ENCODE measurements around the gene KRT81. TPM values are rescaled to one million over a fixed set of nuclear protein-coding genes. Genes with fewer than 3 reads are reported as not detected.
A peak's percentile ranks its signal among the peaks of the same experiment; 100 is the strongest.

Gene KRT81
- total RNA-seq, 4 donors from 2014 or later: not detected

DNA sequence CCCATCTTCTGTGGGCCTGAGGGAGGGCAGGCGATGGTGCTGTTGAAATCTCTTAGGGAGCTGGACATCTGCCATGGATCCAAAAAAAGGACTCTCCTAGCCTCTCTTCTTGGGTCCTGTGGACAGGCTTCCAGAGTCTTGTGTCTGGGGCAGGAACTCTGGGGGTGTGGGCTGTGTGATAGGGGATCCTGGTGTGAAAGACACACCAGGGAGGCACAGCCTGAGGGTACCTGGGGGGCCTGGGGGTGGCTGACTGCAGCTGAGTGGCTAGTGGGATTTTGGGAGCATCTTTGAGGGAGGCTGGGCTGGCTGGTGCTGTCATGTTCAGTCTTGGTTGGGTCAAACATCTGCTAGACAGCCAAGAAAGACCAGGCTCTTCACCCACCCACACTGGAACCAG is 31.7 kb upstream of the KRT81 start:
- no peak overlapping the region for H3K27ac ChIP-seq
- no peak overlapping the region for H3K4me3 ChIP-seq
- H3K9me3 ChIP-seq: no peaks in the 10 kb centered on the region
- H3K4me1 ChIP-seq: no peaks in the 10 kb centered on the region
- peaks cover 0 to 22% (median 11%) of the 10 kb centered on the region in 3 donors for H3K27me3 ChIP-seq
- in situ Hi-C loops (cut with MboI; ENCODE audit: low sequenced_read_pairs in 4 of 4) (no loop called here), intact Hi-C loops (cut with DNase I; ENCODE audit: low total_unique reads) (no loop called here)
- DNase-seq: peak in 1 of 2 donors; percentile 4
- no peak for ATAC-seq
- TF ChIP-seq POLR2A (IDR thresholded peaks at IDR 0.05): no peak
- TF ChIP-seq, protein P1, sequence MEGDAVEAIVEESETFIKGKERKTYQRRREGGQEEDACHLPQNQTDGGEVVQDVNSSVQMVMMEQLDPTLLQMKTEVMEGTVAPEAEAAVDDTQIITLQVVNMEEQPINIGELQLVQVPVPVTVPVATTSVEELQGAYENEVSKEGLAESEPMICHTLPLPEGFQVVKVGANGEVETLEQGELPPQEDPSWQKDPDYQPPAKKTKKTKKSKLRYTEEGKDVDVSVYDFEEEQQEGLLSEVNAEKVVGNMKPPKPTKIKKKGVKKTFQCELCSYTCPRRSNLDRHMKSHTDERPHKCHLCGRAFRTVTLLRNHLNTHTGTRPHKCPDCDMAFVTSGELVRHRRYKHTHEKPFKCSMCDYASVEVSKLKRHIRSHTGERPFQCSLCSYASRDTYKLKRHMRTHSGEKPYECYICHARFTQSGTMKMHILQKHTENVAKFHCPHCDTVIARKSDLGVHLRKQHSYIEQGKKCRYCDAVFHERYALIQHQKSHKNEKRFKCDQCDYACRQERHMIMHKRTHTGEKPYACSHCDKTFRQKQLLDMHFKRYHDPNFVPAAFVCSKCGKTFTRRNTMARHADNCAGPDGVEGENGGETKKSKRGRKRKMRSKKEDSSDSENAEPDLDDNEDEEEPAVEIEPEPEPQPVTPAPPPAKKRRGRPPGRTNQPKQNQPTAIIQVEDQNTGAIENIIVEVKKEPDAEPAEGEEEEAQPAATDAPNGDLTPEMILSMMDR (IDR thresholded peaks at IDR 0.05 in 4 of 5, conservative IDR thresholded peaks at IDR 0.05 in 1 of 5): no peak
- H3K36me3 ChIP-seq: no peaks in the 10 kb centered on the region

DNA sequence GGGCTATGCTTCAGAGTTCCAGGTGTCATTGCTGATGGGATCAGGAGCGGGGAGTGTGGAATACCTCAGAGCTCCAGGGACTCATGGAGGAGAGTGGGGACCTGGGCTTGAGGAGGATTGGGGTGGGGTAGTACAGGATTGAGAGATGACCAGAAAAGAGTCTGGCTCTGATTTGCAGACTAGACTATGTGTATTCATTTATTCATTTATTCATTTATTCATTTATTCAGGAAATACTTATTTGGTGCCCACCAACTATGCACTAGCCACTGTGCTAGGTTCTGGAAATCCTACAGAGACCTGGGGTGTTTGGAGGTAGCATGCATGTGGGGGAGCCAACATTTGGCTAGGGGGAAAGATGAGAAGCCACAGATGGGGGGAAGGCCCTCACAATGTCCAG is 30.7 kb upstream of the KRT81 start:
- ATAC-seq (no peak), DNase-seq (peak in 1 of 2 donors; percentile 0)
- no peak overlapping the region for H3K27ac ChIP-seq
- no peaks in the 10 kb centered on the region for H3K4me1 ChIP-seq
- intact Hi-C loops (cut with DNase I; ENCODE audit: low total_unique reads): no loop called here
- H3K27me3 ChIP-seq: peaks cover 0 to 22% (median 11%) of the 10 kb centered on the region in 3 donors
- TF ChIP-seq, protein P1 (IDR thresholded peaks at IDR 0.05 in 4 of 5, conservative IDR thresholded peaks at IDR 0.05 in 1 of 5): no peak
- no peak for TF ChIP-seq POLR2A (IDR thresholded peaks at IDR 0.05)
- in situ Hi-C loops (cut with MboI; ENCODE audit: low sequenced_read_pairs in 4 of 4): no loop called here
- no peak overlapping the region for H3K4me3 ChIP-seq
- H3K9me3 ChIP-seq: no peaks in the 10 kb centered on the region
- no peaks in the 10 kb centered on the region for H3K36me3 ChIP-seq

DNA sequence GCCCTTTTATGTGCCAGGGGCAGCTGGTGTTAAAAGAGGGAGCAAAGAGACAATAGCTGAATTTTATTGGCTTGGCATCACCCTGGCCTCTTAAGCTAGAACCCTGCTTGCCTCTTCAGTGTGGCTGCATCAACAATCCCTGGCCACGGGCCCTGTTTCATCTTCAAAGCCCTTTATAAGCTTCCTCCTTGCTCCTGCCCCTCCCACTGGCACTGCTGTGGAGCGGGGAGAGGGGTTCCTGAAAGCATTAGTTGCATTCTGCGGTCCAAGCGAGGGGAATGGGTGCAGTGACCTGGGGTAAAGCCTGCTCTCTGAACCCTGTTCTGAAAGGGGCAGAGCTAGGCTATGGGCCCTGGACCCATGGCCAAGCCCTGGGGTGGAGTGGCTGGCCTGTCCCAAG is 30.1 kb upstream of the KRT81 start:
- no peaks in the 10 kb centered on the region for H3K9me3 ChIP-seq
- peaks cover 0 to 22% (median 11%) of the 10 kb centered on the region in 3 donors for H3K27me3 ChIP-seq
- ATAC-seq (no peak), DNase-seq (no peak)
- intact Hi-C loops (cut with DNase I; ENCODE audit: low total_unique reads) (no loop called here), in situ Hi-C loops (cut with MboI; ENCODE audit: low sequenced_read_pairs in 4 of 4) (no loop called here)
- no peaks in the 10 kb centered on the region for H3K4me1 ChIP-seq
- TF ChIP-seq, protein P1 (IDR thresholded peaks at IDR 0.05 in 4 of 5, conservative IDR thresholded peaks at IDR 0.05 in 1 of 5): no peak
- TF ChIP-seq POLR2A (IDR thresholded peaks at IDR 0.05): no peak
- H3K36me3 ChIP-seq: no peaks in the 10 kb centered on the region
- H3K4me3 ChIP-seq: no peak overlapping the region
- H3K27ac ChIP-seq: no peak overlapping the region

DNA sequence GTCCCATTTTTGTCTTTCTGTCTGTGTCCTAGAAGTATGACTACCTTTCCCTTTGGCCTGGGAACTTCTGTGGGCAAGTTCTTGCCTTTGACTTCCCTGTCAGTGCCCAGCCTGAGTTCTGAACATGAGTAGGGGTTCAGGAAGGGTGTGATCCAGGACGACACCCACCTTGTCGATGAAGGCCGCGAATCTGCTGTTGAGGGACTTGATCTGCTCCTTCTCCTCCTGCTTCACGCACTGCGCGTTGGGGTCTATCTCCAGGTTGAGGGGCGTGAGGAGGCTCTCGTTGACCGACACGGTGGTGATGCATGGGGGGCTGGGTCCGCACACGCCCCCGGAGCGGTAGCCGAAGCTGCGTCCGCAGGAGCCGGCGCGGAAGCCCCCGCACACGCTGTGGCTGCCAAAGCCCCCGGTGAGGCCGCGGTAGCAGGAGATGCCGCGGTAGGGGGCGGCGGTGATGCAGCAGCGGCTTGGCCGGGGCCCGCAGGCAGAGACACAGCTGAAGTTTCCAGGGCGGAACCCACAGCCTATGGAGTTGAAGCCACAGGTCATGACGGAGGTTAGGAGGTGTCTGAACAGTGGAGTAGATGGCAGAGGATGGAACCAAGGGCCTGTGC is 29.6 kb upstream of the KRT81 start, which contains the start of gene KRT83:
KRT83 (minus strand) TSS at position 615 of the 617 bp plus-strand sequence; CDS start at position 552, 63 bp downstream.
- TF ChIP-seq POLR2A (IDR thresholded peaks at IDR 0.05): no peak
- TF ChIP-seq, protein P1 (IDR thresholded peaks at IDR 0.05 in 4 of 5, conservative IDR thresholded peaks at IDR 0.05 in 1 of 5): no peak
- Histone ChIP-seq H3K27ac (no peak within 1 kb of the TSS), H3K4me1 (no peaks in the 10 kb centered on the region), H3K9me3 (no peaks in the 10 kb centered on the region), H3K27me3 (peaks cover 0 to 22% (median 11%) of the 10 kb centered on the region in 3 donors), H3K36me3 (no peaks in the 10 kb centered on the region), H3K4me3 (no peak within 1 kb of the TSS)
- in situ Hi-C loops (cut with MboI; ENCODE audit: low sequenced_read_pairs in 4 of 4): no loop called here
- ATAC-seq (no peak), DNase-seq (peak in 1 of 2 donors; percentile 1)
- intact Hi-C loops (cut with DNase I; ENCODE audit: low total_unique reads): no loop called here
